GM23338 (cell line): ENCODE results near the gene PKD2L1. TPM values are rescaled to one million over a fixed set of nuclear protein-coding genes. Genes with fewer than 3 reads are reported as not detected.

Experiments used
- ATAC-seq: fragments of 200-7000 bp; cut with Tn5 transposase; 3 replicates; pipeline ENCODE4 v1.9.1; 2020
- DNase-seq: peaks from one replicate; pipeline ENCODE4 v3.0.0-alpha.2; 2015; ENCODE audit warnings: low spot score
- H2AFZ ChIP-seq: fragments of 200-600 bp; sonication (generic); 2 replicates; pipeline ENCODE4 v1.8.0; 2016; ENCODE audit warnings: antibody characterized with exemption, mild to moderate bottlenecking, moderate library complexity
- H3F3A ChIP-seq: fragments of 200-600 bp; sonication (generic); replicated peaks from 2 replicates; pipeline ENCODE4 v1.8.0; 2017; ENCODE audit warnings: antibody characterized with exemption, mixed run types, low read depth
- H3K27ac ChIP-seq: fragments of 200-600 bp; sonication (generic); 2 replicates; pipeline ENCODE4 v1.6.1; 2016; ENCODE audit warnings: low read depth
- H3K27me3 ChIP-seq: fragments of 200-600 bp; sonication (generic); 2 replicates; pipeline ENCODE4 v1.8.0; 2016; ENCODE audit warnings: mild to moderate bottlenecking, mixed run types, moderate library complexity; ENCODE audit not compliant: insufficient read depth
- H3K36me3 ChIP-seq: fragments of 200-600 bp; sonication (generic); 2 replicates; pipeline ENCODE4 v1.8.0; 2016; ENCODE audit warnings: mild to moderate bottlenecking; ENCODE audit not compliant: insufficient read depth
- H3K4me1 ChIP-seq: fragments of 200-600 bp; sonication (generic); 2 replicates; pipeline ENCODE4 v1.8.0; 2016; ENCODE audit warnings: mild to moderate bottlenecking, moderate library complexity; ENCODE audit not compliant: insufficient read depth
- H3K4me2 ChIP-seq: fragments of 200-600 bp; sonication (generic); 2 replicates; pipeline ENCODE4 v1.7.1; 2017; ENCODE audit warnings: mixed run types
- H3K4me3 ChIP-seq: fragments of 200-600 bp; sonication (generic); 2 replicates; pipeline ENCODE4 v1.6.1; 2016; ENCODE audit warnings: mixed run types
- H3K79me2 ChIP-seq: fragments of 200-600 bp; sonication (generic); replicated peaks from 2 replicates; pipeline ENCODE4 v1.8.0; 2017; ENCODE audit warnings: mild to moderate bottlenecking; ENCODE audit not compliant: insufficient read depth
- H3K9me2 ChIP-seq: fragments of 200-600 bp; sonication (generic); 2 replicates; pipeline ENCODE4 v1.8.0; 2017; ENCODE audit not compliant: insufficient read depth
- H4K20me1 ChIP-seq: fragments of 200-600 bp; sonication (generic); replicated peaks from 2 replicates; pipeline ENCODE4 v1.8.0; 2017; ENCODE audit warnings: mild to moderate bottlenecking; ENCODE audit not compliant: insufficient read depth
- H3K27ac Mint-ChIP-seq: 2 replicates; pipeline ENCODE4 v1.8.0; 2020; ENCODE audit warnings: inconsistent platforms, mild to moderate bottlenecking, moderate library complexity, mixed read lengths
- H3K27me3 Mint-ChIP-seq: 3 replicates; pipeline ENCODE4 v1.8.0; 2022; ENCODE audit warnings: low read depth, mild to moderate bottlenecking, moderate library complexity, mixed read lengths, inconsistent platforms; ENCODE audit not compliant: insufficient read depth, poor library complexity
- H3K36me3 Mint-ChIP-seq: 3 replicates; pipeline ENCODE4 v1.8.0; 2021; ENCODE audit warnings: low read depth, mild to moderate bottlenecking, inconsistent platforms, moderate library complexity, mixed read lengths
- H3K4me1 Mint-ChIP-seq: 3 replicates; pipeline ENCODE4 v1.8.0; 2020; ENCODE audit warnings: mild to moderate bottlenecking, inconsistent platforms, mixed read lengths
- H3K4me3 Mint-ChIP-seq: 3 replicates; pipeline ENCODE4 v1.8.0; 2021; ENCODE audit warnings: moderate library complexity, mild to moderate bottlenecking, inconsistent platforms, mixed read lengths
- H3K9me3 Mint-ChIP-seq: 3 replicates; pipeline ENCODE4 v1.8.0; 2020; ENCODE audit warnings: moderate library complexity, mild to moderate bottlenecking, inconsistent platforms, mixed read lengths
- CREB1 ChIP-seq: fragments of 250-450 bp; sonication (Bioruptor Pico); IDR thresholded peaks from 2 replicates; pipeline ENCODE4 v1.5.0; 2020; ENCODE audit warnings: low read depth, mild to moderate bottlenecking, moderate library complexity
- EZH2 ChIP-seq: fragments of 200-600 bp; sonication (generic); IDR thresholded peaks from one replicate; pipeline ENCODE4 v1.8.0; 2017; ENCODE audit warnings: antibody characterized with exemption, mild to moderate bottlenecking, low read depth; ENCODE audit not compliant: unreplicated experiment
- EZH2phosphoT487 ChIP-seq: fragments of 200-600 bp; sonication (generic); IDR thresholded peaks from one replicate; pipeline ENCODE4 v1.8.1; 2018; ENCODE audit warnings: antibody characterized with exemption; ENCODE audit not compliant: unreplicated experiment
- JUNB ChIP-seq: IDR thresholded peaks from one replicate; pipeline ENCODE4 v1.6.1; 2016; ENCODE audit warnings: antibody characterized with exemption; ENCODE audit not compliant: unreplicated experiment
- NANOG ChIP-seq: IDR thresholded peaks from 2 replicates; pipeline ENCODE4 v1.6.1; 2016; ENCODE audit warnings: antibody characterized with exemption, borderline replicate concordance
- POLR2AphosphoS5 ChIP-seq: IDR thresholded peaks from 2 replicates; pipeline ENCODE4 v1.6.1; 2016; ENCODE audit warnings: antibody characterized with exemption, low read depth
- REST ChIP-seq: IDR thresholded peaks from one replicate; pipeline ENCODE4 v1.6.1; 2018; ENCODE audit warnings: antibody characterized with exemption; ENCODE audit not compliant: unreplicated experiment
- STAT1 ChIP-seq: IDR thresholded peaks from one replicate; pipeline ENCODE4 v1.6.1; 2016; ENCODE audit warnings: antibody characterized with exemption; ENCODE audit not compliant: unreplicated experiment
- ZNF114 ChIP-seq: fragments of 250-450 bp; sonication (Bioruptor Pico); IDR thresholded peaks from 2 replicates; pipeline ENCODE4 v1.5.0; 2020; ENCODE audit warnings: mild to moderate bottlenecking, moderate library complexity
- ZNF331 ChIP-seq: fragments of 250-450 bp; sonication (Bioruptor Pico); IDR thresholded peaks from 2 replicates; pipeline ENCODE4 v1.5.0; 2020; ENCODE audit warnings: low read depth, mild to moderate bottlenecking, moderate library complexity
- ZNF462 ChIP-seq: fragments of 250-450 bp; sonication (Bioruptor Pico); IDR thresholded peaks from 2 replicates; pipeline ENCODE4 v1.5.0; 2020; ENCODE audit warnings: mild to moderate bottlenecking, moderate library complexity
- polyA plus RNA-seq: library from polyadenylated mRNA; unstranded; fragments of >200 nt; fragmentation: Nextera tagmentation; extraction: Ambion mirVana; gene quantifications from 2 replicates; pipeline ENCODE4 v1.2.1, GENCODE V29; 2016
- total RNA-seq: library from RNA; depleted of rRNA; stranded (reverse); fragments of >200 nt; shearing (Covaris generic); gene quantifications from 2 replicates; pipeline ENCODE4 v1.2.3, GENCODE V29; 2014
- TF ChIP-seq, protein P1 (sequence below): IDR thresholded peaks from 2 replicates; pipeline ENCODE4 v1.6.1; 2016; ENCODE audit warnings: antibody characterized with exemption
- TF ChIP-seq, protein P2 (sequence below), 2 experiments: fragments of 200-600 bp in 1 of 2; sonication (generic) in 1 of 2; conservative IDR thresholded peaks; 2 replicates each; pipeline versions ENCODE4 v1.5.1 to v1.6.1; 2016 to 2017; ENCODE audit warnings: antibody characterized with exemption in 2 of 2, low read depth in 2 of 2, mild to moderate bottlenecking in 2 of 2, moderate library complexity in 1 of 2

PKD2L1 gene
- total and polyA plus RNA-seq, 2 experiments from 2014 or later = not detected

DNA sequence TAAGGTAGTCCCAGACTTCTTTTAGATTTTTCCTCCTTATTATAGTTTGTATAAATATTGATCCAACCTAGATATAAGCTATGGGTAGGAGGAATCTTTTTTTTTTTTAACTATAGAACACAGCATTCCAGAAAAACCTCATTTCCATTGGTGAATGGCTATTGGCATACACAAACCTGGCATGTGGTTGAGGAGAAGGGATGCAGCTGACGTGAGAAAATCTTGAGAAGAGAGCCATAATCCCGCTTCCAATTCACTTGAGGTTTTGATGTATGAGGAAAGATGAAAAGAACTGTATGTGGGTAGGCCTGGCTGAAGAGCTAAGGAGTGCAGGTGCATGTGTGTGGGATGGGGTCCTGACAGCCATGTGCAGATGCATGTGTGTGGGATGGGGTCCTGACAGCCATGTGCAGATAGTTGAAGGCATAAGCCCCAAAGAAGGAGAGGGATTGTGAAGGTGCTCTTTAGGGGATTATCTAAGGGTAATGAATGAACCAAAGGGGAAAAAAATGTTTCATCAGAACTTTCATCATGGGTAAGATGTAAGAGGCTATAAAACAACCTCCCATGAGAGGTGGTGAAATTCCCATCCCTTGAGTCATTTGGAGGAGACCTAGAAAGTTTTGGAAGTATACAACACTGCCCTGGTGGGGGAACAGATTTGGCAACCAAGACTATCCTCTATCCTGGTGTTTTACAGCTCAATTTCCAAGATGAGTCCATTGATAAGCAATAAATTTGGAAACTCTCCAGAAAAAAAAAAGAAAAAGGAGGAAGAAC, 3.8 kb upstream of the PKD2L1 start:
- Histone ChIP-seq H3K79me2 (no peaks in the 10 kb centered on the region), H3F3A (no peaks in the 10 kb centered on the region), H3K4me3 (no peak overlapping the region), H3K4me2 (no peak overlapping the region), H3K9me2 (0 out of 2 replicates have a peak, but pooled peaks cover 6% of the 10 kb centered on the region), H3K4me1 (no peaks in the 10 kb centered on the region), H3K36me3 (no peaks in the 10 kb centered on the region), H3K27ac (no peak overlapping the region), H3K27me3 (no peaks in the 10 kb centered on the region), H4K20me1 (no peaks in the 10 kb centered on the region), H2AFZ (no peak overlapping the region)
- H3K36me3 Mint-ChIP-seq = no peaks in the 10 kb centered on the region
- no peaks in the 10 kb centered on the region for H3K9me3 Mint-ChIP-seq
- no peak overlapping the region for H3K4me3 Mint-ChIP-seq
- H3K27me3 Mint-ChIP-seq = peaks cover 14% of the 10 kb centered on the region
- TF ChIP-seq, protein P1, sequence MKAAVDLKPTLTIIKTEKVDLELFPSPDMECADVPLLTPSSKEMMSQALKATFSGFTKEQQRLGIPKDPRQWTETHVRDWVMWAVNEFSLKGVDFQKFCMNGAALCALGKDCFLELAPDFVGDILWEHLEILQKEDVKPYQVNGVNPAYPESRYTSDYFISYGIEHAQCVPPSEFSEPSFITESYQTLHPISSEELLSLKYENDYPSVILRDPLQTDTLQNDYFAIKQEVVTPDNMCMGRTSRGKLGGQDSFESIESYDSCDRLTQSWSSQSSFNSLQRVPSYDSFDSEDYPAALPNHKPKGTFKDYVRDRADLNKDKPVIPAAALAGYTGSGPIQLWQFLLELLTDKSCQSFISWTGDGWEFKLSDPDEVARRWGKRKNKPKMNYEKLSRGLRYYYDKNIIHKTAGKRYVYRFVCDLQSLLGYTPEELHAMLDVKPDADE = no peak
- TF ChIP-seq JUNB (no peak), ZNF462 (no peak), STAT1 (no peak), ZNF114 (CRISPR knock-in tag) (no peak), REST (no peak), EZH2phosphoT487 (no peak), CREB1 (no peak), POLR2AphosphoS5 (no peak), ZNF331 (CRISPR knock-in tag) (no peak), EZH2 (no peak), NANOG (no peak)
- TF ChIP-seq, protein P2, sequence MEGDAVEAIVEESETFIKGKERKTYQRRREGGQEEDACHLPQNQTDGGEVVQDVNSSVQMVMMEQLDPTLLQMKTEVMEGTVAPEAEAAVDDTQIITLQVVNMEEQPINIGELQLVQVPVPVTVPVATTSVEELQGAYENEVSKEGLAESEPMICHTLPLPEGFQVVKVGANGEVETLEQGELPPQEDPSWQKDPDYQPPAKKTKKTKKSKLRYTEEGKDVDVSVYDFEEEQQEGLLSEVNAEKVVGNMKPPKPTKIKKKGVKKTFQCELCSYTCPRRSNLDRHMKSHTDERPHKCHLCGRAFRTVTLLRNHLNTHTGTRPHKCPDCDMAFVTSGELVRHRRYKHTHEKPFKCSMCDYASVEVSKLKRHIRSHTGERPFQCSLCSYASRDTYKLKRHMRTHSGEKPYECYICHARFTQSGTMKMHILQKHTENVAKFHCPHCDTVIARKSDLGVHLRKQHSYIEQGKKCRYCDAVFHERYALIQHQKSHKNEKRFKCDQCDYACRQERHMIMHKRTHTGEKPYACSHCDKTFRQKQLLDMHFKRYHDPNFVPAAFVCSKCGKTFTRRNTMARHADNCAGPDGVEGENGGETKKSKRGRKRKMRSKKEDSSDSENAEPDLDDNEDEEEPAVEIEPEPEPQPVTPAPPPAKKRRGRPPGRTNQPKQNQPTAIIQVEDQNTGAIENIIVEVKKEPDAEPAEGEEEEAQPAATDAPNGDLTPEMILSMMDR (conservative IDR thresholded peaks at IDR 0.05; ENCODE audit: low read depth in 2 of 2) = no peak
- ATAC-seq (no peak), DNase-seq (no peak)
- peaks cover 5% of the 10 kb centered on the region; the same call in 1 of the 3 replicates for H3K4me1 Mint-ChIP-seq
- no peak overlapping the region for H3K27ac Mint-ChIP-seq
